Prostate gland (tissue), 2 donors: ENCODE measurements around the gene FNBP1. TPM values are rescaled to one million over a fixed set of nuclear protein-coding genes. Genes with fewer than 3 reads are reported as not detected.

Experiments
- DNase-seq: peaks from one replicate; pipeline ENCODE4 v3.0.0-alpha.2; 2019; ENCODE audit warnings: low spot score
- H3K27ac ChIP-seq, 2 donors: fragments of 200-600 bp; sonication (generic); 2 replicates each; pipeline ENCODE4 v1.5.1; 2017 to 2019
- H3K27me3 ChIP-seq: fragments of 200-600 bp; sonication (generic); replicated peaks from 2 replicates; pipeline ENCODE4 v1.5.1; 2019; ENCODE audit not compliant: insufficient read depth
- H3K36me3 ChIP-seq, 2 donors: fragments of 200-600 bp; sonication (generic); 1 replicate in 1 of 2; 2 replicates in 1 of 2; pipeline versions ENCODE4 v1.5.1 to v1.8.1; 2017 to 2019
- H3K4me1 ChIP-seq: fragments of 200-600 bp; sonication (generic); replicated peaks from 2 replicates; pipeline ENCODE4 v1.5.1; 2019
- H3K4me3 ChIP-seq, 2 donors: fragments of 200-600 bp; sonication (generic); 2 replicates each; pipeline ENCODE4 v1.5.1; 2017 to 2019
- H3K9me3 ChIP-seq: fragments of 200-600 bp; sonication (generic); 2 replicates; pipeline ENCODE4 v1.5.1; 2017
- CTCF ChIP-seq, 4 experiments: fragments of 200-600 bp in 2 of 4; fragments of 450-650 bp in 2 of 4; sonication (generic) in 2 of 4; IDR thresholded peaks; 1 replicate in 3 of 4; 2 replicates in 1 of 4; pipeline ENCODE4 v1.5.1; 2016 to 2019; ENCODE audit warnings: antibody characterized with exemption in 4 of 4, mild to moderate bottlenecking in 2 of 4, moderate library complexity in 2 of 4
- POLR2A ChIP-seq: fragments of 450-650 bp; IDR thresholded peaks from one replicate; pipeline ENCODE4 v1.6.1; 2016; ENCODE audit warnings: antibody characterized with exemption, mild to moderate bottlenecking
- POLR2AphosphoS5 ChIP-seq: sonication (generic); formaldehyde crosslinking; IDR thresholded peaks from one replicate; pipeline ENCODE4 v1.6.1; 2017; ENCODE audit warnings: antibody characterized with exemption
- WGBS: methylation state at CpG from one replicate; pipeline ENCODE4 v1.1.5; 2018; 5-methylcytosine and 5-hydroxymethylcytosine counted together
- intact Hi-C: fragments of 100-400 bp; cut with DNase I; formaldehyde crosslinking; loops from one replicate; pipeline ENCODE4 v1.14.2; 2022
- total RNA-seq, 2 donors: library from RNA; depleted of rRNA; stranded (reverse); fragments of >200 nt; gene quantifications; one replicate each; pipeline ENCODE4 v1.1.0, GENCODE V29; 2016

FNBP1 gene
- total RNA-seq, 2 donors from 2014 or later: 34.6 to 93.7 TPM

DNA sequence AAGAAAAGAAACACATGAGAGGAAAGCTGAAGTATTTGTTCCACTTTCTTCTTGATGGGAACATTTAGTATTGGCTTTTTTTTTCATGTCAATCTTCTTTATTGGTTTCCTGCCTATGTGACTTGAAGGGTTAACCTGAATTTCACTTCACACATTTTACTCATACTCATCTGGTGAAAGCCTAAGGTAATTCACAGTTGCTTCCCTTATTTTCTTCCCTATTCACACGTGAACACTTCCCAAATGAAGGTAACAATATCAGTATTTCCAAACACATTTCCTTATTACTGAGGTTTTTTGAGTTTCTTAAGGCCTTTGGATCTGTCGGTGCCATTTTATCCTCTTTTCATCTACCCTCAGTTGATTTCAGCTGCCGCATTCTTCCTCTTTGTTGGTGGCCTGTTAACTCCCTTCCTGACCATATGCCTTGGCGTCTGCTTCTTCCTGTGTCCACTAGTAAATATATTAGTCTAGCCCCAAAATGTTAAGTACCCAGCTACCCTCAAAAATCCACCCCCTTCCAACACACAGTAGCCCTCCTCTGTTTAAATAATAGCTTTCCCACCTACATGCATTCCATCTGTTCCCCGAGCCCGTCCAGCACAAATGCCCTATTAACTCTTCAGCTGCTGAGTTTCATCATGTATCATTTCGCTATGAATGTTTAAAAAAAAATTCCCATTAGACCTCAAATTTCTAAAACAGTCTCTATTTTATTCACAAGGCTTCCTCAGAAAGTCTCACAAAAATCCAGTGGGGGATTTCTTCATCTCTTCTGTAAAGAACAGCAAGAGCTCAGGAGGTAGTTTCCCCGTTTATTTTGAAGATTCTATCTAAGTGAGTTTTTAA lies 110.5 kb downstream of the FNBP1 start:
- no peak for DNase-seq
- Histone ChIP-seq H3K27me3 (no peaks in the 10 kb centered on the region), H3K27ac (peak overlapping the region; percentile 50 to 56), H3K4me1 (no peaks in the 10 kb centered on the region), H3K9me3 (no peaks in the 10 kb centered on the region), H3K4me3 (no peak overlapping the region), H3K36me3 (no peaks in the 10 kb centered on the region)
- intact Hi-C loops: loop anchor here (5.0 kb wide), 1 partner anchor 45 kb away; no protein-coding TSS in a partner anchor
- TF ChIP-seq POLR2AphosphoS5: no peak
- no peak for TF ChIP-seq CTCF (IDR thresholded peaks at IDR 0.05)
- no peak for TF ChIP-seq POLR2A
- 27% methylated on average over 8 of the region's 8 CpGs for WGBS

- DNase-seq: no peak
- intact Hi-C loops: loop anchor here (5.0 kb wide), 1 partner anchor 43 kb away; no protein-coding TSS in a partner anchor
- H3K4me3 ChIP-seq: no peak overlapping the region
- no peaks in the 10 kb centered on the region for H3K36me3 ChIP-seq
- no peaks in the 10 kb centered on the region for H3K27me3 ChIP-seq
- WGBS: 93% methylated on average over 2 of the region's 2 CpGs
- H3K4me1 ChIP-seq: no peaks in the 10 kb centered on the region
- no peak for TF ChIP-seq CTCF (IDR thresholded peaks at IDR 0.05)
- no peak for TF ChIP-seq POLR2A
- no peak for TF ChIP-seq POLR2AphosphoS5
- H3K27ac ChIP-seq: no peak overlapping the region
- H3K9me3 ChIP-seq: no peaks in the 10 kb centered on the region
These were observed 112.2 kb downstream of the FNBP1 start for GRCh38 chr9:129930743-129931142.

- 81% methylated on average over 9 of the region's 9 CpGs for WGBS
- Histone ChIP-seq H3K27me3 (no peaks in the 10 kb centered on the region), H3K9me3 (no peaks in the 10 kb centered on the region), H3K27ac (no peak overlapping the region), H3K36me3 (no peaks in the 10 kb centered on the region), H3K4me3 (no peak overlapping the region), H3K4me1 (no peaks in the 10 kb centered on the region)
- DNase-seq: no peak
- TF ChIP-seq POLR2AphosphoS5: no peak
- TF ChIP-seq CTCF (IDR thresholded peaks at IDR 0.05): no peak
- no peak for TF ChIP-seq POLR2A
- intact Hi-C loops: loop anchor here (5.0 kb wide), 1 partner anchor 42 kb away; no protein-coding TSS in a partner anchor
These were observed 113.4 kb downstream of the FNBP1 start for GRCh38 chr9:129929496-129930125.

- intact Hi-C loops: no loop called here
- DNase-seq: no peak
- no peak for TF ChIP-seq POLR2AphosphoS5
- TF ChIP-seq POLR2A: no peak
- TF ChIP-seq CTCF (IDR thresholded peaks at IDR 0.05): no peak
- H3K27me3 ChIP-seq: no peaks in the 10 kb centered on the region
- H3K36me3 ChIP-seq: peaks cover 0 to 7% of the 10 kb centered on the region in 2 donors
- no peak overlapping the region for H3K27ac ChIP-seq
- H3K9me3 ChIP-seq: no peaks in the 10 kb centered on the region
- WGBS: 77% methylated on average over 6 of the region's 6 CpGs
- no peak overlapping the region for H3K4me3 ChIP-seq
- no peaks in the 10 kb centered on the region for H3K4me1 ChIP-seq
These were observed 119.4 kb downstream of the FNBP1 start for GRCh38 chr9:129923589-129923988.
